Esophagus muscularis mucosa (tissue), 3 donors: Measurements from ENCODE around the gene ISCA1.

Source experiments
- CTCF ChIP-seq, 3 experiments: fragments of 200-600 bp in 2 of 3; fragments of 450-650 bp in 1 of 3; sonication (generic) in 2 of 3; IDR thresholded peaks; one replicate each; pipeline ENCODE4 v1.5.1; 2017 to 2019; ENCODE audit warnings: antibody characterized with exemption in 3 of 3, mild to moderate bottlenecking in 2 of 3, moderate library complexity in 1 of 3
- POLR2AphosphoS5 ChIP-seq, 2 donors: sonication (generic); formaldehyde crosslinking; IDR thresholded peaks; one replicate each; pipeline ENCODE4 v1.6.1; 2017; ENCODE audit warnings: antibody characterized with exemption in 2 of 2

- TF ChIP-seq CTCF (IDR thresholded peaks at IDR 0.05) (no peak), POLR2AphosphoS5 (IDR thresholded peaks at IDR 0.05) (no peak)
Measured at GRCh38 chr9:86282979-86283535, 719 bp upstream of the ISCA1 start.
